AG09319 (cell line): Measurements from ENCODE around the gene PER1.

Experiments used
- DNase-seq: peaks from one replicate; pipeline ENCODE4 v3.0.0-alpha.2; 2010; ENCODE audit warnings: low read depth; ENCODE audit errors: extremely low read depth
- TF ChIP-seq, protein P1 (sequence below): IDR thresholded peaks from 2 replicates; pipeline ENCODE4 v1.5.1; 2011; ENCODE audit warnings: low read depth, mild to moderate bottlenecking, inconsistent platforms, low read length, moderate library complexity

Gene PER1

DNA sequence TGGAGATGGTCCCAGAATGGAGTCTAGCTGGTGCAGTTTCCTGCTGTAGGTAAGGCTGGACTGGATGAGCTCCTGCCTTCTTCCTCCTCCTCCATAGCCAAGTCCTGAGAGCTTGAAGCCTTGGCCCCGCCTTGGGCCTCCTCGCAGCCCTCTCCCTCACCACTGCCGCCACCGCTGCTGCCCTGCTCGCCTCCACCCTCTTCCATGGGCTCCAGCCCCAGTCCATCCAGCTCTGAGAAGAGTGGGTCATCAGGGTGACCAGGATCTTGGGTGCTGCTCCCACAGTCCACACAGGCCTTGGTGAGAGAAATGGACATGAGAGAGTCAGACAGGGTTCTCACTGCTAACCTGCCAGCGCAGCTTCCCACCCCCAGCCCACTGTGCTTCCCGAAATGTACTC is 11.2 kb downstream of the PER1 start:
- no peak for DNase-seq
- TF ChIP-seq, protein P1, sequence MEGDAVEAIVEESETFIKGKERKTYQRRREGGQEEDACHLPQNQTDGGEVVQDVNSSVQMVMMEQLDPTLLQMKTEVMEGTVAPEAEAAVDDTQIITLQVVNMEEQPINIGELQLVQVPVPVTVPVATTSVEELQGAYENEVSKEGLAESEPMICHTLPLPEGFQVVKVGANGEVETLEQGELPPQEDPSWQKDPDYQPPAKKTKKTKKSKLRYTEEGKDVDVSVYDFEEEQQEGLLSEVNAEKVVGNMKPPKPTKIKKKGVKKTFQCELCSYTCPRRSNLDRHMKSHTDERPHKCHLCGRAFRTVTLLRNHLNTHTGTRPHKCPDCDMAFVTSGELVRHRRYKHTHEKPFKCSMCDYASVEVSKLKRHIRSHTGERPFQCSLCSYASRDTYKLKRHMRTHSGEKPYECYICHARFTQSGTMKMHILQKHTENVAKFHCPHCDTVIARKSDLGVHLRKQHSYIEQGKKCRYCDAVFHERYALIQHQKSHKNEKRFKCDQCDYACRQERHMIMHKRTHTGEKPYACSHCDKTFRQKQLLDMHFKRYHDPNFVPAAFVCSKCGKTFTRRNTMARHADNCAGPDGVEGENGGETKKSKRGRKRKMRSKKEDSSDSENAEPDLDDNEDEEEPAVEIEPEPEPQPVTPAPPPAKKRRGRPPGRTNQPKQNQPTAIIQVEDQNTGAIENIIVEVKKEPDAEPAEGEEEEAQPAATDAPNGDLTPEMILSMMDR = no peak

DNA sequence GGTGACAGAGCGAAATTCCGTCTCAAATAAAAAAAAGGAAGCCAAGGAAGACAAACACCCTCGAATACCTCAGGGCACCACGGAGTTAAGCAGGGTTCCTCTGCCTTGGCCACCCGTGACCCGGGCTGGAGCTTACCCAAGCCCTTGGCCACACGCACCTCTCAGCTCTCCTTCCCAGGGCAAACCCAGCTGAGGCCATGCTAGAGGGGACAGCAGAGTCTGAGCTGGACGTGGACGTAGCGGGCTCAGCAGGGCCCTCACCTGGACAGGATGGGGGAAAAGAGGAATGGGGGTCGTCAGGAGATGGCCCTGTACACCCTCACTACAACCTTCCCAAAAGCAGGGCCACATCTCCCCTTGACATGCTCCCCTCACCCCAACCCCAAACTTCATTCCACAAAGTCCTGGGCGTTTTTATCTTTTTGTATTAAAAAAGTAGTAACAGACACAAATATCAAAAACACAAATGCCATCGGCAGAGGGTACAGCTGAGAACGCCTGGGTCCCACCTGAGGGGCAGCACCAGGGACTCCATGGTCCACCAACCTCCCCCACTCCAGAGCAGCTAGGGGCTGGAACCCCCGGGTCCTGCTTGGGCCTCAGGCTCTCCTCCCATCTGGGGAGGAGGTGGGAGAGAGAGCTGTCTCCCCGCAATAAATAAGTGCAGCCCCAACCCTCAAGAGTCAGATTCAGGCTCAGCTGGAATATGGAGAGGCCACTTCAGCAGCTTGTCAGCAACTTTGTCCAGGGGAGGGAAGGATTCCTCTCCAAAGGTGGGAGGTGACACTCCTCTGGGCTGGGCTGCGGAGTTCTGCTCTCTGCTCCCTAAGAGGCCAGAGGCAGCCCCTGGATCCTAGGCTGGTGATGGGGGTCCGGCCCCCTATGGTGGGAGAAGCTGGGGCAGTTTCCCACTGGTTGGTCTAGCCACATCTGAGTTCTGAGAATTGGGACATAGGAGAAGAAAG is 11.9 kb downstream of the PER1 start:
- TF ChIP-seq, protein P1 = no peak
- no peak for DNase-seq

DNA sequence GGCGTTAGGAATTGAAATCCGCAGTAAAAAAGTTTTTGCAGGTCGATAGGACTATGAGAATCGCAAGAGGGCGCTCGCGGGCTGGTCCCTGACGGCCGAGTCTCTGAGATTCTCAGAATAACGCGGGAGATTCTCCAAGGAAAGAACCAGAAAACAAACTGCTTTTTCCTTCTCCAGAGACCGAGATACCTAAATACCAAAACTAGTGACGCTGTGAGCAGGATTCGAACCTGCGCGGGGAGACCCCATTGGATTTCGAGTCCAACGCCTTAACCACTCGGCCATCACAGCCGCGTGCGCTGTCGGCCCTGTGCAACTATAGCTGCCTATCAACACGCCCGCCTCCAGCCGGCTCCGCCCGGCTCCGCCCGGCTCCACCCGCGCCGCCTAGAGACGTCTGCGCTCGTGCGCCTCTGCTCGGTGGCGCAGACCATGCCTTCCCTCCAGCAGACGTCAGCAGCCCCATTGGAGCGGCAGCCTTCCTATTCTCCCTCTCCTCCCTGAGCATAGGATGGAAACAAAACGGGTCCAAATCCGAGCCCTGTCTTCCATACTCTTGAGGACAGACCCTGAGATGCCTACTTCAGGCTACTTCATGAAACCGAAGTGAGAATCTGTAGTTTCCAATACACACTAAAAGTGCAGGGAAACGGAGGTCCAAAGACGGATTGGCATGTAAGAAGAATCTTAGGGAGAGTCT is 13.4 kb downstream of the PER1 start:
- TF ChIP-seq, protein P1 = peak; percentile 82
- peak; percentile 96 for DNase-seq

DNA sequence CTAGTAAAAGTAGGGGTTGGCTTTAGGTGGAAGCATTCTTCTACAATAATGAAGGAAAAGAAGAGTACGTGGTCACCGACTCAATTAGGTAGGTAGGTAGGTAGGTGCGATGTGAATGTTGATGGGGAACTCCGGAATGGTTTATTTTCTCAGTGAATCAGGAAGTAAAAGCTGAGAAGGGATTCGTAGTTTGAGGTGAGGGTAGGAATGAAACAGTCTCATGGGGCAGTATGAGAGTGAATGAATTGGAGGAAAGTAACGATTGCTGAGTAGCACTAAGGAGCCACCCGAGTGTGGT is 13.9 kb downstream of the PER1 start:
- no peak for DNase-seq
- TF ChIP-seq, protein P1 = no peak

DNA sequence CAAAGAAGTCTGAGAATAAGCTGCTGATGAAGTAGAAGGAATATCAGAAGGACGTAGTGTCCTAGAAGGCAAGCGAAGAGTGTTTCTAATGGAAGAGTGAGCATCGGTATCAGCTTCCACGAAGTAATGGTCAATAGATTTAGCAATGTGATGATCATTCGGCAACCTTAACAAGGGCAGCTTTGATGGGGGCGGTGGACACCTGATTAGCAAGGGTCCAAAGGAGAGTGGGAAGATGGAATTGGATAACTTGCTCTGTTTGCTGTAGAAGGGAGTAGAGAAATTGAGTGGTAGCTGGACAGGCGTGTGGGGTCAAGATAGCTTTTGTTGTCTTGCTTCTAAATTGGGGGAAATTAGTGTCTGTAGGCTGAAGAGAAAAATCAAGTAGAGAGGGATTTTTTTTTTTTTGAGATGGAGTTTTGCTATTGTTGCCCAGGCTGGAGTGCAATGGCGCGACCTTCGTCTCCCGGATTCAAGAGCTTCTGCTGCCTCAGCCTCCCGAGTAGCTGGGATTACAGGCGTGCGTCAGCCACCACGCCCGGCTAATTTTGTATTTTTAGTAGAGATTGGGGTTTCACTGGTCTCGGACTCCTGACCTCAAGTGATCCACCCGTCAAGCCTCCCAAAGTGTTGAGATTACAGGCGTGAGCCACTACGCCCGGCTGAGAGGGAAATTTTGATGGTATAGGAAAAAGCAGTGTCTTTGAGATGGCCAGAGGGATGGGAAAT is 14.4 kb downstream of the PER1 start:
- TF ChIP-seq, protein P1 = no peak
- no peak for DNase-seq

DNA sequence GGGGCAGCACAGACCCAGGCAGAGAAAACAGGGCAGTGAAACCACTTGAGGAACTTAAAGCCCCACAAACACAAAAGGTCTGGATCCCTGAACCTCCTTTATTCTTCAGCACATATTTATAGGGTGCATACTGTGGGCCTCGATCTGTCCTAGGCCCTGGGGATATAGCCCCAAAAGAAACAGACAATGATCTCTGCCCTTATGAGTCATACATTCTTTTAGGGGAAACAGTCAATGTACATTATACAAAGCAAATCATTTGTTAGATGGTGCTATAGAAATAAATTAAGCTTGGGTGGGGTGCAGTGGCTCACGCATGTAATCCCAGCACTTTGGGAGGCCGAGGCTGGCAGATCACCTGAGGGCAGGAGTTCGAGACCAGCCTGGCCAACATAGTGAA is 18.3 kb downstream of the PER1 start:
- no peak for DNase-seq
- TF ChIP-seq, protein P1 = no peak
